Lung (tissue), 12 donors: ENCODE results near the gene ALOX15. TPM values are rescaled to one million over a fixed set of nuclear protein-coding genes. Genes with fewer than 3 reads are reported as not detected.
"Not testable (repeated sequence)": the region's sequence is repeated elsewhere in the genome, so short reads cannot be mapped to it uniquely, and the experiment has no call there.

ENCODE experiments used
- ATAC-seq: fragments of 200-7000 bp; cut with Tn5 transposase; one replicate; pipeline ENCODE4 v1.9.1; 2020; ENCODE audit warnings: moderate number of reproducible peaks; ENCODE audit not compliant: insufficient read depth, low FRiP score
- DNase-seq, 3 donors: peaks; one replicate each; pipeline ENCODE4 v3.0.0-alpha.2; 2013 to 2017
- H3K27ac ChIP-seq, 2 donors: one replicate each; pipeline ENCODE4 v1.5.1; 2013; ENCODE audit warnings: mild to moderate bottlenecking in 2 of 2, moderate library complexity in 2 of 2, control low read depth in 1 of 2, inconsistent platforms in 1 of 2, low read depth in 1 of 2, low read length in 1 of 2
- H3K27me3 ChIP-seq, 3 donors: one replicate each; pipeline ENCODE4 v1.5.1; 2013; ENCODE audit warnings: low read length in 2 of 3; ENCODE audit not compliant: control insufficient read depth in 3 of 3, insufficient read depth in 3 of 3
- H3K36me3 ChIP-seq, 4 donors: one replicate each; pipeline ENCODE4 v1.5.1; 2013; ENCODE audit warnings: low read length in 4 of 4, mild to moderate bottlenecking in 1 of 4, moderate library complexity in 1 of 4; ENCODE audit not compliant: control insufficient read depth in 4 of 4, insufficient read depth in 4 of 4
- H3K4me1 ChIP-seq, 5 donors: one replicate each; pipeline ENCODE4 v1.5.1; 2013; ENCODE audit warnings: low read length in 5 of 5, mild to moderate bottlenecking in 2 of 5, moderate library complexity in 1 of 5; ENCODE audit not compliant: control insufficient read depth in 5 of 5, insufficient read depth in 5 of 5
- H3K4me3 ChIP-seq: one replicate; pipeline ENCODE4 v1.5.1; 2013; ENCODE audit warnings: mild to moderate bottlenecking, control low read depth, moderate library complexity
- H3K9ac ChIP-seq, 2 donors: one replicate each; pipeline ENCODE4 v1.5.1; 2013; ENCODE audit warnings: low read length in 2 of 2, control low read depth in 1 of 2; ENCODE audit not compliant: insufficient read depth in 1 of 2
- H3K9me3 ChIP-seq, 4 donors: one replicate each; pipeline ENCODE4 v1.5.1; 2013; ENCODE audit warnings: low read length in 3 of 4, mild to moderate bottlenecking in 1 of 4, moderate library complexity in 1 of 4; ENCODE audit not compliant: control insufficient read depth in 4 of 4, insufficient read depth in 3 of 4
- WGBS, 2 donors: extraction: QIAGEN DNeasy Blood & Tissue Kit; methylation state at CpG; one replicate each; pipeline ENCODE4 v1.1.7; 2013; 5-methylcytosine and 5-hydroxymethylcytosine counted together
- polyA plus RNA-seq, 2 donors: library from polyadenylated mRNA; stranded (reverse); fragments of 200-250 nt; gene quantifications; one replicate each; pipeline ENCODE4 v1.2.1, GENCODE V29; 2013
- total RNA-seq, 2 donors: library from RNA; depleted of rRNA in 1 of 2; stranded (reverse); fragments of >200 nt in 1 of 2; gene quantifications; one replicate each; pipeline ENCODE4 v1.2.1, GENCODE V29; 2014 to 2021
- TF ChIP-seq, protein P1 (sequence below): IDR thresholded peaks from 2 replicates; pipeline ENCODE4 v1.5.1; 2012; ENCODE audit warnings: mild to moderate bottlenecking; ENCODE audit errors: control extremely low read depth, extremely low read depth
- donor health status: control.
- donor health status: control.
- donor health status: Bipolar disorder and iron deficiency.
- donor health status: healthy.
- donor health status: DM: yes; HTN: yes; CAD: no.

Gene ALOX15
- total and polyA plus RNA-seq, 4 donors, result 3.3 to 14.0 (median 5.6) TPM

DNA sequence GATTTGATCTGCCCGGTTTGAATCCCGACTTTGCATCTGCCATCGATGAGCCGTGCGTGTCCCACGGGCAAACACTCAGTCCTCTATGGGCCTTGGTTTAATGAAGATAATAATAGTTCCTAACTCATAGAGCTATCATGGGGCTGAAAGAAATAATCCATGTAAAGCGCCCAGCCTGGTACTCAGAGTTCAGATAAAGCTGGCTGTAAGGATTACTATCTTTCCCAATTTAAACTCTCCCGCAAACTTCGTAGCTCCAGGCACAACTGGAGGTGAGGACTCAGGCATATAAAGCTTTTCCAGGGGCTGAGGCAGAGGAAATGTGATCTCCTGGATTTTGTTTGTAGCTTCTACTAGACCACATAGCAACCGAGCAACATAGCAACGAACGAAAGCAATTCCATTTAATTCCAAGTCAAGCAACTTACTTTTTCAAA is 16.3 kb downstream of the ALOX15 start:
- no peak overlapping the region for H3K9ac ChIP-seq
- TF ChIP-seq, protein P1, sequence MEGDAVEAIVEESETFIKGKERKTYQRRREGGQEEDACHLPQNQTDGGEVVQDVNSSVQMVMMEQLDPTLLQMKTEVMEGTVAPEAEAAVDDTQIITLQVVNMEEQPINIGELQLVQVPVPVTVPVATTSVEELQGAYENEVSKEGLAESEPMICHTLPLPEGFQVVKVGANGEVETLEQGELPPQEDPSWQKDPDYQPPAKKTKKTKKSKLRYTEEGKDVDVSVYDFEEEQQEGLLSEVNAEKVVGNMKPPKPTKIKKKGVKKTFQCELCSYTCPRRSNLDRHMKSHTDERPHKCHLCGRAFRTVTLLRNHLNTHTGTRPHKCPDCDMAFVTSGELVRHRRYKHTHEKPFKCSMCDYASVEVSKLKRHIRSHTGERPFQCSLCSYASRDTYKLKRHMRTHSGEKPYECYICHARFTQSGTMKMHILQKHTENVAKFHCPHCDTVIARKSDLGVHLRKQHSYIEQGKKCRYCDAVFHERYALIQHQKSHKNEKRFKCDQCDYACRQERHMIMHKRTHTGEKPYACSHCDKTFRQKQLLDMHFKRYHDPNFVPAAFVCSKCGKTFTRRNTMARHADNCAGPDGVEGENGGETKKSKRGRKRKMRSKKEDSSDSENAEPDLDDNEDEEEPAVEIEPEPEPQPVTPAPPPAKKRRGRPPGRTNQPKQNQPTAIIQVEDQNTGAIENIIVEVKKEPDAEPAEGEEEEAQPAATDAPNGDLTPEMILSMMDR, result no peak
- H3K36me3 ChIP-seq, result no peaks in the 10 kb centered on the region
- H3K27ac ChIP-seq, result no peak overlapping the region
- no peaks in the 10 kb centered on the region for H3K27me3 ChIP-seq
- peak; percentile 43 to 83 (median 67) for DNase-seq
- peaks cover 0 to 3% (median 0%) of the 10 kb centered on the region in 4 donors for H3K9me3 ChIP-seq
- peaks cover 0 to 18% (median 2%) of the 10 kb centered on the region in 5 donors for H3K4me1 ChIP-seq
- 78 to 90% methylated on average over 12 of the region's 12 CpGs for WGBS, 2 donors
- no peak for ATAC-seq
- H3K4me3 ChIP-seq, result no peak overlapping the region

DNA sequence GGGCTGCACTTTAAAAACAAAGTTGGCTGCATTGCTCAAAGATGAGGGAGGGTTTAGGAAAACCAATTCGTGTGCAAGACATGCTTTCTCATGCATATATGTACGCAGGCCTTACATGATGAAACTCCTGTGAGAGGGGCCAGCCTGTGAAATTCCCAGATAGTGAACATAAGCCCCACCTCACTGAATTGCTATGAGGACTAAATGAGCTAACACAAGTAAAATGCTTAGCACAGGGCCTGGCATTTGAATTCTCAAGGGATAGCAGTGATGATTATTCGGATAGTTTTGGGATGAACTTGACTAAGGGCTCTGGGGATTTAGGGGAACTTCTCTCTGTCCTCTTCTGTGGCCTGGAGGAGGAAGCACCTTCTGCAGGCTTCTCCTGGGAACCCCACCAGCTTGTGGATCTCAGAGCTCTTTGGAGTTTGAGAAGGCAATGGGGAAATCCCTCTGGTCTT is 17.0 kb downstream of the ALOX15 start:
- not testable (repeated sequence) for DNase-seq, H3K36me3 ChIP-seq

DNA sequence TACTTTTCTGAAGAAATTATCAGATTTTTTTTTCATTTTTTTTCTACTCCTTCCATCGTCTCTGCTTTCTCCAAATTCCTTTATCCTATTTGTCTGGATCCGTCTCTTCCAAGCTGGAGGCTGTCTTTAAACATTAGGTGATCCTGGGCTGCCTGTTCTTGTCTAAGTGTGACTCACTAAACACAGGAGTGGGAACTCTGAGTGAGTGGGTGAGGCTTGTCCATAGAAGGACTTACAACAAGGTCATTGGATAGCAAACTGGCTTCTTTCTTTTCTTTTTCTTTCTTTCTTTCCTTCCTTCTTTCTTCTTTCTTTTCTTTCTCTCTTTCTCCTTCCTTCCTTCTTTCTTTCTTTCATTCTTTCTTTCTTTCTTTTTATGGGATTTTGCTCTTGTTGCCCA is 18.2 kb downstream of the ALOX15 start:
- 79 to 92% methylated on average over 2 of the region's 2 CpGs for WGBS, 2 donors
- Histone ChIP-seq H3K27me3 (no peaks in the 10 kb centered on the region), H3K27ac (no peak overlapping the region), H3K36me3 (no peaks in the 10 kb centered on the region), H3K9ac (no peak overlapping the region), H3K4me3 (no peak overlapping the region), H3K9me3 (peaks cover 0 to 3% (median 0%) of the 10 kb centered on the region in 4 donors), H3K4me1 (peaks cover 0 to 18% (median 2%) of the 10 kb centered on the region in 5 donors)
- ATAC-seq (no peak), DNase-seq (no peak)
- TF ChIP-seq, protein P1, result no peak

More for the DNA sequence above, 17.0 kb downstream of the ALOX15 start:
- not testable (repeated sequence) for H3K9me3 ChIP-seq, H3K27me3 ChIP-seq, H3K9ac ChIP-seq, ATAC-seq, H3K27ac ChIP-seq, H3K4me3 ChIP-seq
- peaks cover 0 to 18% (median 2%) of the 10 kb centered on the region in 5 donors for H3K4me1 ChIP-seq
- WGBS, 2 donors, result 53 to 65% methylated on average over 3 of the region's 3 CpGs

DNA sequence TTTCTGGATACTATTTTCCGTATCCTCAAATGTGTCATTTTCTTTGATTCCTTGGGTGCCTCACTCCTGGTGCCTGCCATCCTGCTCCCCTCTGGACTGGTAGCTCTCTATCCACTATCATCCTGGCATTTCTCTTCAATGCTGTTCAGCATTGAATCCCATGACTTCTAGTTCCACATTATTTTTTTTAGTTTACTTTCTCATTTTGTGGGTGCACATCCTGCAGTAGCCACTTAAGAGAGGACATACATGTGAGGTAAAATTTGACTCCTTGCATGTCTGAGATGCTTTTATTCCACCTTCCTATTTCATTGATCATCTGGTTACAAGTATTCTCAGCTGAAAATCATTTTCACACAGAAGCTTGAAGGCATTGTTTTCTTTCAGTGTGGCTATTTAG is 19.1 kb downstream of the ALOX15 start:
- Histone ChIP-seq H3K27ac (no peak overlapping the region), H3K4me3 (no peak overlapping the region), H3K4me1 (peaks cover 0 to 24% (median 4%) of the 10 kb centered on the region in 5 donors), H3K27me3 (no peaks in the 10 kb centered on the region), H3K36me3 (no peaks in the 10 kb centered on the region), H3K9me3 (peaks cover 0 to 3% (median 0%) of the 10 kb centered on the region in 4 donors), H3K9ac (no peak overlapping the region)
- ATAC-seq (no peak), DNase-seq (no peak)
- TF ChIP-seq, protein P1, result no peak
- WGBS, 2 donors, result 96 to 98% methylated on average over 1 of the region's 1 CpG
